ENCODE results near the gene CFAP126.
"Not testable (repeated sequence)": the region's sequence is repeated elsewhere in the genome, so short reads cannot be mapped to it uniquely, and the experiment has no call there.

CFAP126 gene

GRCh38 chr1:161379071-161379470 is 11.4 kb upstream of the CFAP126 start:
- no peak for DNase-seq

- no peak for DNase-seq
Observed at GRCh38 chr1:161378014-161378413, 10.3 kb upstream of the CFAP126 start.

GRCh38 chr1:161374373-161374772 is 6.7 kb upstream of the CFAP126 start:
- no peak for DNase-seq

- DNase-seq: no peak
Observed at GRCh38 chr1:161373442-161373841, 5.8 kb upstream of the CFAP126 start.

- no peak for DNase-seq
Observed at GRCh38 chr1:161365207-161365606, 2.5 kb downstream of the CFAP126 start.

GRCh38 chr1:161364332-161364731 is 3.3 kb downstream of the CFAP126 start:
- DNase-seq: no peak

GRCh38 chr1:161359291-161359690 is 8.4 kb downstream of the CFAP126 start:
- DNase-seq: no peak

- DNase-seq: no peak
Observed at GRCh38 chr1:161357073-161357472, 10.6 kb downstream of the CFAP126 start.

GRCh38 chr1:161351482-161351881 is 16.2 kb downstream of the CFAP126 start:
- no peak for DNase-seq

- no peak for DNase-seq
Observed at GRCh38 chr1:161350671-161351070, 17.0 kb downstream of the CFAP126 start.

- no peak for DNase-seq
Observed at GRCh38 chr1:161342821-161343220, 24.9 kb downstream of the CFAP126 start.

GRCh38 chr1:161342177-161342576 is 25.5 kb downstream of the CFAP126 start:
- no peak for DNase-seq

- DNase-seq: no peak
Observed at GRCh38 chr1:161335796-161336195, 31.9 kb downstream of the CFAP126 start.

GRCh38 chr1:161333166-161333565 is 34.5 kb downstream of the CFAP126 start:
- DNase-seq: no peak

GRCh38 chr1:161330346-161330745 is 37.3 kb downstream of the CFAP126 start:
- no peak for DNase-seq

GRCh38 chr1:161324020-161324419 is 43.7 kb downstream of the CFAP126 start:
- DNase-seq: no peak

GRCh38 chr1:161315841-161316674 is 51.6 kb downstream of the CFAP126 start:
- not testable (repeated sequence) for DNase-seq

Data from NCI-H1436 treated with DMSO at 0.1 percent for 48 hours (cell line).